H9 (cell line): ENCODE results near the gene CACNB4. TPM values are rescaled to one million over a fixed set of nuclear protein-coding genes. Genes with fewer than 3 reads are reported as not detected.

Source experiments
- DNase-seq: peaks from one replicate; pipeline ENCODE4 v3.0.0-alpha.2; 2017
- H2AFZ ChIP-seq: one replicate; pipeline ENCODE4 v1.6.1; 2013; ENCODE audit warnings: mild to moderate bottlenecking, low read length, control low read depth, moderate library complexity
- H2AK5ac ChIP-seq: 2 replicates; pipeline ENCODE4 v1.6.1; 2013; ENCODE audit warnings: low read length, control low read depth, mixed read lengths; ENCODE audit not compliant: insufficient read length
- H2BK120ac ChIP-seq: one replicate; pipeline ENCODE4 v1.6.1; 2013; ENCODE audit warnings: low read depth, mild to moderate bottlenecking, low read length, control low read depth, inconsistent platforms; ENCODE audit not compliant: poor library complexity, severe bottlenecking
- H2BK12ac ChIP-seq: 2 replicates; pipeline ENCODE4 v1.6.1; 2013; ENCODE audit warnings: low read length, control low read depth, mixed read lengths, low read depth; ENCODE audit not compliant: insufficient read length
- H2BK15ac ChIP-seq: 2 replicates; pipeline ENCODE4 v1.6.1; 2013; ENCODE audit warnings: low read depth, low read length, control low read depth
- H2BK20ac ChIP-seq: one replicate; pipeline ENCODE4 v1.6.1; 2013; ENCODE audit warnings: low read depth, mild to moderate bottlenecking, low read length, control low read depth, inconsistent platforms; ENCODE audit not compliant: poor library complexity, severe bottlenecking
- H2BK5ac ChIP-seq: 2 replicates; pipeline ENCODE4 v1.6.1; 2013; ENCODE audit warnings: low read length, control low read depth, mixed read lengths; ENCODE audit not compliant: insufficient read length
- H3K14ac ChIP-seq: 2 replicates; pipeline ENCODE4 v1.6.1; 2013; ENCODE audit warnings: low read length, control low read depth; ENCODE audit not compliant: insufficient read depth
- H3K18ac ChIP-seq: 2 replicates; pipeline ENCODE4 v1.6.1; 2013; ENCODE audit warnings: low read depth, mild to moderate bottlenecking, mixed read lengths, low read length, control low read depth; ENCODE audit not compliant: insufficient read length
- H3K23ac ChIP-seq: 2 replicates; pipeline ENCODE4 v1.6.1; 2013; ENCODE audit warnings: low read length, control low read depth, mixed read lengths, low read depth; ENCODE audit not compliant: insufficient read length
- H3K23me2 ChIP-seq: 2 replicates; pipeline ENCODE4 v1.6.1; 2013; ENCODE audit warnings: low read depth, mild to moderate bottlenecking, mixed read lengths, low read length, control low read depth; ENCODE audit not compliant: insufficient read length, poor library complexity, severe bottlenecking
- H3K27ac ChIP-seq: 2 replicates; pipeline ENCODE4 v1.5.1; 2013; ENCODE audit warnings: low read length, control low read depth, mixed read lengths, low read depth; ENCODE audit not compliant: insufficient read length
- H3K27me3 ChIP-seq: 2 replicates; pipeline ENCODE4 v1.6.1; 2013; ENCODE audit warnings: low read length, control low read depth, inconsistent platforms; ENCODE audit not compliant: insufficient read depth
- H3K4ac ChIP-seq: 2 replicates; pipeline ENCODE4 v1.6.1; 2013; ENCODE audit warnings: low read depth, mild to moderate bottlenecking, control low read depth, inconsistent platforms, low read length, moderate library complexity
- H3K4me1 ChIP-seq: 2 replicates; pipeline ENCODE4 v1.6.1; 2013; ENCODE audit warnings: low read length, control low read depth, inconsistent platforms; ENCODE audit not compliant: insufficient read depth
- H3K4me2 ChIP-seq: 2 replicates; pipeline ENCODE4 v1.6.1; 2013; ENCODE audit warnings: low read length, control low read depth, mixed read lengths; ENCODE audit not compliant: insufficient read length, insufficient read depth
- H3K56ac ChIP-seq: 2 replicates; pipeline ENCODE4 v1.6.1; 2013; ENCODE audit warnings: low read depth, mild to moderate bottlenecking, mixed read lengths, low read length, control low read depth; ENCODE audit not compliant: insufficient read length
- H3K79me1 ChIP-seq: 2 replicates; pipeline ENCODE4 v1.6.1; 2013; ENCODE audit warnings: low read depth, mild to moderate bottlenecking, moderate library complexity, low read length, control low read depth, inconsistent platforms; ENCODE audit not compliant: insufficient read depth, poor library complexity, severe bottlenecking
- H3K79me2 ChIP-seq: 2 replicates; pipeline ENCODE4 v1.6.1; 2013; ENCODE audit warnings: low read length, control low read depth, inconsistent platforms; ENCODE audit not compliant: insufficient read depth
- H3K9ac ChIP-seq: 2 replicates; pipeline ENCODE4 v1.6.1; 2013; ENCODE audit warnings: low read length, control low read depth, mixed read lengths; ENCODE audit not compliant: insufficient read length; ENCODE audit errors: extremely low read depth
- H3K9me3 ChIP-seq: one replicate; pipeline ENCODE4 v1.6.1; 2013; ENCODE audit warnings: low read depth, low read length, inconsistent platforms; ENCODE audit not compliant: control insufficient read depth
- H3T11ph ChIP-seq: one replicate; pipeline ENCODE4 v1.6.1; 2013; ENCODE audit warnings: mild to moderate bottlenecking, low read length, control low read depth, inconsistent platforms
- H4K20me1 ChIP-seq: one replicate; pipeline ENCODE4 v1.6.1; 2013; ENCODE audit not compliant: control insufficient read depth, insufficient read length, insufficient read depth
- H4K5ac ChIP-seq: 2 replicates; pipeline ENCODE4 v1.6.1; 2013; ENCODE audit warnings: low read depth, mild to moderate bottlenecking, mixed read lengths, low read length, control low read depth; ENCODE audit not compliant: insufficient read length
- H4K8ac ChIP-seq: replicated peaks from 2 replicates; pipeline ENCODE4 v1.6.1; 2013; ENCODE audit warnings: low read length, control low read depth, mixed read lengths, low read depth; ENCODE audit not compliant: insufficient read length
- H4K91ac ChIP-seq: 2 replicates; pipeline ENCODE4 v1.6.1; 2013; ENCODE audit warnings: low read depth, mild to moderate bottlenecking, moderate library complexity, mixed read lengths, low read length, control low read depth; ENCODE audit not compliant: insufficient read length
- H3K27ac Mint-ChIP-seq, 3 experiments: 2 replicates in 2 of 3; 3 replicates in 1 of 3; pipeline ENCODE4 v1.8.0; 2020 to 2021; ENCODE audit warnings: mixed read lengths in 3 of 3, mild to moderate bottlenecking in 1 of 3, moderate library complexity in 1 of 3
- H3K27me3 Mint-ChIP-seq: 2 replicates; pipeline ENCODE4 v1.8.0; 2021; ENCODE audit warnings: low read depth, mild to moderate bottlenecking, moderate library complexity, mixed read lengths
- H3K36me3 Mint-ChIP-seq, 3 experiments: 2 replicates in 2 of 3; 3 replicates in 1 of 3; pipeline ENCODE4 v1.8.0; 2020 to 2021; ENCODE audit warnings: low read depth in 3 of 3, mixed read lengths in 3 of 3; ENCODE audit not compliant: insufficient read depth in 1 of 3
- H3K4me1 Mint-ChIP-seq, 2 experiments: 2 replicates each; pipeline ENCODE4 v1.8.0; 2020; ENCODE audit warnings: mixed read lengths in 2 of 2
- H3K4me3 Mint-ChIP-seq, 2 experiments: 2 replicates in 1 of 2; 3 replicates in 1 of 2; pipeline ENCODE4 v1.8.0; 2020 to 2021; ENCODE audit warnings: mild to moderate bottlenecking in 2 of 2, mixed read lengths in 2 of 2, moderate library complexity in 1 of 2
- H3K9me3 Mint-ChIP-seq, 2 experiments: 2 replicates in 1 of 2; 3 replicates in 1 of 2; pipeline ENCODE4 v1.8.0; 2020; ENCODE audit warnings: mild to moderate bottlenecking in 2 of 2, mixed read lengths in 2 of 2, moderate library complexity in 1 of 2
- WGBS: extraction: QIAGEN DNeasy Blood & Tissue Kit; methylation state at CpG from one replicate; pipeline ENCODE4 v1.1.7; 2013; ENCODE audit warnings: missing lambda C conversion rate, low lambda C conversion rate, mixed read lengths; ENCODE audit not compliant: insufficient read length; ENCODE audit errors: extremely low coverage; 5-methylcytosine and 5-hydroxymethylcytosine counted together
- total RNA-seq: library from RNA; stranded (reverse); gene quantifications from 2 replicates; pipeline ENCODE4 v1.2.1, GENCODE V29; 2021
- TF ChIP-seq, protein P1 (sequence below): fragments of 200-600 bp; sonication (generic); conservative IDR thresholded peaks from 3 replicates; pipeline ENCODE4 v1.8.0; 2021; ENCODE audit warnings: antibody characterized with exemption, mild to moderate bottlenecking

The CACNB4 gene
- total RNA-seq, 1 experiment from 2014 or later = 1.4 TPM

DNA sequence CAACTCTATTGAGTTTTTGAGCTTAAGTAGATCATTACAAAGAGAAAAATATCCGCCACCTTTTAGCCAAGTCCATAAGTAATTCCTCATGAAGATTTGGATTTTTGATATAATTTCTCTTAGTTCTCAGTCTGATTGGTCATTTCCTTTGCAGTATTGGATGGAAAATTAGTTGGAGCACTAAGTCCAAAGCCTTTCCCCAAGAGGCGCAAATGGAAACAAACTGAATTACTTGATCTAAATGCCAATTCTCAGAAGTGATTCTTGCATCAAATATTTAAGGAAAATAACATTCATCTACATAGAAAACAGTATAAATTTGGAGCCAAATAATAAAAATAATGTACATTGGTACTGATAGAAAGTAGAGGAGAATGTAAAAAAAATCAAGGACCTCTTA lies 115.6 kb downstream of the CACNB4 start:
- Histone ChIP-seq H2BK120ac (no peak overlapping the region), H3T11ph (no peak overlapping the region), H3K18ac (no peak overlapping the region), H2BK20ac (no peak overlapping the region), H3K23ac (no peak overlapping the region), H2BK12ac (no peak overlapping the region), H3K9ac (no peak overlapping the region), H3K14ac (no peak overlapping the region), H3K27ac (no peak overlapping the region), H2BK15ac (no peak overlapping the region), H4K20me1 (no peaks in the 10 kb centered on the region), H3K9me3 (no peaks in the 10 kb centered on the region), H3K79me1 (no peaks in the 10 kb centered on the region), H2AFZ (no peak overlapping the region), H2AK5ac (no peak overlapping the region), H3K4ac (no peak overlapping the region), H3K27me3 (no peaks in the 10 kb centered on the region), H3K56ac (no peak overlapping the region), H4K91ac (no peak overlapping the region), H3K23me2 (no peaks in the 10 kb centered on the region), H4K8ac (no peak overlapping the region), H3K79me2 (no peaks in the 10 kb centered on the region), H2BK5ac (no peak overlapping the region), H3K4me1 (no peaks in the 10 kb centered on the region; the same call in 1 of the 2 replicates), H3K4me2 (no peak overlapping the region), H4K5ac (no peak overlapping the region)
- H3K9me3 Mint-ChIP-seq = peaks cover 0 to 3% of the 10 kb centered on the region in 2 experiments; a peak in 1 of 5 replicates
- no peak overlapping the region for H3K4me3 Mint-ChIP-seq
- no peaks in the 10 kb centered on the region for H3K27me3 Mint-ChIP-seq
- peaks cover 0 to 2% of the 10 kb centered on the region in 2 experiments; a peak in 1 of 4 replicates for H3K4me1 Mint-ChIP-seq
- DNase-seq = no peak
- TF ChIP-seq, protein P1, sequence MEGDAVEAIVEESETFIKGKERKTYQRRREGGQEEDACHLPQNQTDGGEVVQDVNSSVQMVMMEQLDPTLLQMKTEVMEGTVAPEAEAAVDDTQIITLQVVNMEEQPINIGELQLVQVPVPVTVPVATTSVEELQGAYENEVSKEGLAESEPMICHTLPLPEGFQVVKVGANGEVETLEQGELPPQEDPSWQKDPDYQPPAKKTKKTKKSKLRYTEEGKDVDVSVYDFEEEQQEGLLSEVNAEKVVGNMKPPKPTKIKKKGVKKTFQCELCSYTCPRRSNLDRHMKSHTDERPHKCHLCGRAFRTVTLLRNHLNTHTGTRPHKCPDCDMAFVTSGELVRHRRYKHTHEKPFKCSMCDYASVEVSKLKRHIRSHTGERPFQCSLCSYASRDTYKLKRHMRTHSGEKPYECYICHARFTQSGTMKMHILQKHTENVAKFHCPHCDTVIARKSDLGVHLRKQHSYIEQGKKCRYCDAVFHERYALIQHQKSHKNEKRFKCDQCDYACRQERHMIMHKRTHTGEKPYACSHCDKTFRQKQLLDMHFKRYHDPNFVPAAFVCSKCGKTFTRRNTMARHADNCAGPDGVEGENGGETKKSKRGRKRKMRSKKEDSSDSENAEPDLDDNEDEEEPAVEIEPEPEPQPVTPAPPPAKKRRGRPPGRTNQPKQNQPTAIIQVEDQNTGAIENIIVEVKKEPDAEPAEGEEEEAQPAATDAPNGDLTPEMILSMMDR = no peak
- WGBS = no CpG with 5 or more reads among the region's 2 CpGs
- no peak overlapping the region for H3K27ac Mint-ChIP-seq
- H3K36me3 Mint-ChIP-seq = no peaks in the 10 kb centered on the region; a peak in 1 of 7 replicates
